ENCODE results near the gene LRP4. TPM values are rescaled to one million over a fixed set of nuclear protein-coding genes. Genes with fewer than 3 reads are reported as not detected.

Gene LRP4
- total and polyA plus RNA-seq, 2 donors (not counting 3 experiments of a cell fraction or from before 2014, with no cell fraction given) = 0.86 to 2.0 TPM

DNA sequence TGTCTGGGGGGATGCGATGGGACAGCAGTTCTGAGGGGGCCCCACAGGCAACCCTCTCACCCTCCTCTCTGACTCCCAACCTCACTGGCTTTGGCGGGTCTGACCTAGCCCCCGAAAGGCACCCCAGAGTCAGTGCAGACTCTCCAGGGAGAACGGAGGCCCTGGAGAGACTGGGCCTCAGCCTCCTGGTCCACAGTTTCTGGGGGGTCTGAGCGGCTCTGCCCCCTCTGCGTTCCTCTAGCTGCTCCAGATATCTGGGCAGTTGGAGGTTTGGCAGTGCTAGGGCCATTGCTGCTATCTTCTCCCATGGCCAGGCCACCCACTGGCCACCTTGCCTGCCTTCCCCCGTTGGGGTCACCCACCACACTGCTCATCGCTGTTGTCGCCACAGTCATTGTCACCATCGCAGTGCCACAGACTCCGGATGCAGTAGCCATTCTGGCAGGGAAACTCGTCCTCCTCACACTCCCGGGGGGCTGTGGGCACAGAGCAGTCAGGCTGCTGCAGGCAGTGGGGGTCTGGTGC is 18.8 kb downstream of the LRP4 start:
- Histone ChIP-seq H3K4me2 (ENCODE audit: insufficient read depth, low read length) (no peak overlapping the region), H3K4me1 (ENCODE audit: control insufficient read depth, extremely low read depth, insufficient read depth, low read length) (no peaks in the 10 kb centered on the region), H3K9ac (replicated peaks; ENCODE audit: extremely low read depth, insufficient read depth, low read length) (no peak overlapping the region), H3K36me3 (ENCODE audit: control insufficient read depth in 2 of 2, extremely low read depth in 1 of 2, insufficient read depth in 2 of 2, low read length in 2 of 2) (no peaks in the 10 kb centered on the region), H4K20me1 (replicated peaks; ENCODE audit: control insufficient read depth, extremely low read depth, insufficient read depth, low read length) (no peaks in the 10 kb centered on the region), H3K27ac (ENCODE audit: insufficient read depth, low read depth, low read length) (no peak overlapping the region), H3K9me3 (replicated peaks; ENCODE audit: control insufficient read depth, insufficient read depth, low read length) (no peaks in the 10 kb centered on the region), H3K79me2 (ENCODE audit: control insufficient read depth, insufficient read depth, low read length) (no peaks in the 10 kb centered on the region), H3K27me3 (ENCODE audit: control insufficient read depth in 2 of 2, insufficient read depth in 2 of 2, low read length in 2 of 2) (no peaks in the 10 kb centered on the region), H3K4me3 (replicated peaks in 1 of 3; ENCODE audit: insufficient read depth in 1 of 3, low read depth in 1 of 3, low read length in 3 of 3) (no peak overlapping the region), H2AFZ (ENCODE audit: low read depth, low read length) (no peak overlapping the region), H3K9me1 (replicated peaks; ENCODE audit: control insufficient read depth, extremely low read depth, insufficient read depth, low read length) (no peaks in the 10 kb centered on the region)
- FAIRE-seq = no peak
- CTCF ChIA-PET = interaction anchor here (3.1 kb wide), 1 partner anchor 11 kb away, joined by 12 read pairs; no protein-coding TSS in a partner anchor
- BruUV-seq (replicated peaks) = no TSS peak
- dilution Hi-C loops (cut with MboI; ENCODE audit: extremely low pct_ligation_motif_present, low sequenced_read_pairs) (no loop called here), intact Hi-C loops (cut with micrococcal nuclease) (no loop called here)
- POLR2A ChIA-PET = no interaction called here
- TF ChIP-seq POLR2A (IDR thresholded peaks at IDR 0.05; ENCODE audit: low read depth, low read length) (no peak), FOS (IDR thresholded peaks at IDR 0.05; ENCODE audit: borderline replicate concordance, insufficient read depth, low read length) (no peak), POLR2AphosphoS5 (IDR thresholded peaks at IDR 0.05; ENCODE audit: insufficient read depth, low read depth, low read length) (no peak), GATA2 (IDR thresholded peaks at IDR 0.05; ENCODE audit: insufficient read depth, insufficient read length, low read depth, low read length) (no peak), JUN (IDR thresholded peaks at IDR 0.05; ENCODE audit: borderline replicate concordance, insufficient read depth, insufficient read length, low read depth) (no peak), EZH2 (IDR thresholded peaks at IDR 0.05; ENCODE audit: borderline replicate concordance, low read depth, low read length, severe bottlenecking) (no peak), MYC (IDR thresholded peaks at IDR 0.05; ENCODE audit: low read depth, low read length) (no peak)
- TF ChIP-seq, protein P1, sequence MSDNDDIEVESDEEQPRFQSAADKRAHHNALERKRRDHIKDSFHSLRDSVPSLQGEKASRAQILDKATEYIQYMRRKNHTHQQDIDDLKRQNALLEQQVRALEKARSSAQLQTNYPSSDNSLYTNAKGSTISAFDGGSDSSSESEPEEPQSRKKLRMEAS (IDR thresholded peaks at IDR 0.05; ENCODE audit: insufficient read depth, insufficient read length) = no peak
- TF ChIP-seq, protein P2, sequence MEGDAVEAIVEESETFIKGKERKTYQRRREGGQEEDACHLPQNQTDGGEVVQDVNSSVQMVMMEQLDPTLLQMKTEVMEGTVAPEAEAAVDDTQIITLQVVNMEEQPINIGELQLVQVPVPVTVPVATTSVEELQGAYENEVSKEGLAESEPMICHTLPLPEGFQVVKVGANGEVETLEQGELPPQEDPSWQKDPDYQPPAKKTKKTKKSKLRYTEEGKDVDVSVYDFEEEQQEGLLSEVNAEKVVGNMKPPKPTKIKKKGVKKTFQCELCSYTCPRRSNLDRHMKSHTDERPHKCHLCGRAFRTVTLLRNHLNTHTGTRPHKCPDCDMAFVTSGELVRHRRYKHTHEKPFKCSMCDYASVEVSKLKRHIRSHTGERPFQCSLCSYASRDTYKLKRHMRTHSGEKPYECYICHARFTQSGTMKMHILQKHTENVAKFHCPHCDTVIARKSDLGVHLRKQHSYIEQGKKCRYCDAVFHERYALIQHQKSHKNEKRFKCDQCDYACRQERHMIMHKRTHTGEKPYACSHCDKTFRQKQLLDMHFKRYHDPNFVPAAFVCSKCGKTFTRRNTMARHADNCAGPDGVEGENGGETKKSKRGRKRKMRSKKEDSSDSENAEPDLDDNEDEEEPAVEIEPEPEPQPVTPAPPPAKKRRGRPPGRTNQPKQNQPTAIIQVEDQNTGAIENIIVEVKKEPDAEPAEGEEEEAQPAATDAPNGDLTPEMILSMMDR (IDR thresholded peaks at IDR 0.05; ENCODE audit: extremely low read depth in 1 of 2, insufficient read depth in 1 of 2, low read depth in 1 of 2, low read length in 2 of 2) = no peak
- DNase-seq (ENCODE audit: low read depth, low spot score) = no peak
